HCT116 (cell line): Measurements from ENCODE around the gene SNCAIP. TPM values are rescaled to one million over a fixed set of nuclear protein-coding genes. Genes with fewer than 3 reads are reported as not detected.

ENCODE experiments used
- ATAC-seq: fragments of 200-7000 bp; cut with Tn5 transposase; 2 replicates; pipeline ENCODE4 v1.9.1; 2020; ENCODE audit warnings: mild to moderate bottlenecking, moderate library complexity
- BruUV-seq: library from RNA; stranded (reverse); fragments of 400-500 nt; replicated peaks from 2 replicates; lab custom pipeline; 2021; lab: Mats Ljungman, UMichigan
- CTCF ChIA-PET: fragments of 300-600 bp; sonication (Branson Sonifier 250); formaldehyde crosslinking; loops from one replicate; lab custom pipeline; 2021; ENCODE audit warnings: antibody characterized with exemption; lab: Charles Lee
- POLR2A ChIA-PET: fragments of 300-600, 350-600 bp; sonication (Branson Sonifier 250); formaldehyde crosslinking; loops from one replicate; lab custom pipeline; 2021; ENCODE audit warnings: antibody characterized with exemption; lab: Charles Lee
- RAD21 ChIA-PET, 2 experiments: fragments of 300-600 bp; sonication (Branson Sonifier 250); formaldehyde crosslinking; loops; one replicate each; lab custom pipeline; 2023; ENCODE audit warnings: low total read pairs in 2 of 2; ENCODE audit not compliant: uncharacterized antibody in 2 of 2, unreplicated experiment in 2 of 2, low non-redundant PET in 1 of 2; lab: Charles Lee
- DNase-seq: peaks from one replicate; pipeline ENCODE4 v3.0.0-alpha.2; 2010; ENCODE audit warnings: low read depth, low spot score
- H2AFZ ChIP-seq: fragments of 200-600 bp; shearing (Covaris generic), sonication (generic); 2 replicates; pipeline ENCODE4 v1.6.1; 2017; ENCODE audit warnings: low read depth, mixed run types, mixed read lengths, antibody characterized with exemption, low read length; ENCODE audit not compliant: poor library complexity, severe bottlenecking
- H3K27ac ChIP-seq: 2 replicates; pipeline ENCODE4 v1.5.1; 2012; ENCODE audit warnings: low read depth, low read length
- H3K27me3 ChIP-seq: fragments of 200-600 bp; sonication (generic); 2 replicates; pipeline ENCODE4 v1.6.1; 2016; ENCODE audit warnings: mixed run types, low read length, mixed read lengths; ENCODE audit not compliant: insufficient read depth
- H3K36me3 ChIP-seq, 2 experiments: fragments of 200-500 bp in 1 of 2; fragments of 200-600 bp in 1 of 2; sonication (Bioruptor generic) in 1 of 2; sonication (generic) in 1 of 2; 2 replicates each; pipeline versions ENCODE4 v1.5.1 to v1.6.1; 2014 to 2016; ENCODE audit warnings: low read length in 2 of 2, inconsistent platforms in 1 of 2, mixed read lengths in 1 of 2, mixed run types in 1 of 2; ENCODE audit not compliant: insufficient read depth in 2 of 2, control insufficient read depth in 1 of 2
- H3K4me1 ChIP-seq, 2 experiments: fragments of 200-600 bp in 1 of 2; sonication (generic) in 1 of 2; 2 replicates each; pipeline versions ENCODE4 v1.5.1 to v1.6.1; 2012 to 2017; ENCODE audit warnings: low read length in 2 of 2, inconsistent platforms in 1 of 2, mild to moderate bottlenecking in 1 of 2, mixed read lengths in 1 of 2, mixed run types in 1 of 2, moderate library complexity in 1 of 2; ENCODE audit not compliant: insufficient read depth in 2 of 2, control insufficient read depth in 1 of 2
- H3K4me2 ChIP-seq: fragments of 200-600 bp; sonication (generic); 2 replicates; pipeline ENCODE4 v1.6.1; 2017; ENCODE audit warnings: mixed run types, low read length, mixed read lengths
- H3K4me3 ChIP-seq, 2 experiments: fragments of 200-600 bp in 1 of 2; sonication (generic) in 1 of 2; replicated peaks in 1 of 2; 2 replicates each; pipeline ENCODE4 v1.5.1; 2011 to 2016; ENCODE audit warnings: low read length in 2 of 2, control low read depth in 1 of 2, low read depth in 1 of 2, mild to moderate bottlenecking in 1 of 2, mixed read lengths in 1 of 2, mixed run types in 1 of 2
- H3K79me2 ChIP-seq: fragments of 200-600 bp; sonication (generic); 2 replicates; pipeline ENCODE4 v1.6.1; 2017; ENCODE audit warnings: mild to moderate bottlenecking, mixed run types, low read length, moderate library complexity, mixed read lengths; ENCODE audit not compliant: insufficient read depth
- H3K9ac ChIP-seq: fragments of 200-600 bp; sonication (generic); 2 replicates; pipeline ENCODE4 v1.6.1; 2016; ENCODE audit warnings: low read length, mixed read lengths
- H3K9me2 ChIP-seq: fragments of 200-600 bp; sonication (generic), shearing (Covaris generic); 2 replicates; pipeline ENCODE4 v1.6.1; 2017; ENCODE audit warnings: mixed run types, mild to moderate bottlenecking, moderate library complexity; ENCODE audit not compliant: insufficient read depth
- H3K9me3 ChIP-seq, 2 experiments: fragments of 200-500 bp in 1 of 2; fragments of 200-600 bp in 1 of 2; sonication (Bioruptor generic) in 1 of 2; sonication (generic) in 1 of 2; 2 replicates each; pipeline ENCODE4 v1.6.1; 2014 to 2017; ENCODE audit warnings: low read length in 2 of 2, mixed read lengths in 2 of 2, inconsistent platforms in 1 of 2, low read depth in 1 of 2, mild to moderate bottlenecking in 1 of 2, mixed run types in 1 of 2, moderate library complexity in 1 of 2; ENCODE audit not compliant: control insufficient read depth in 1 of 2, insufficient read depth in 1 of 2
- H4K20me1 ChIP-seq: fragments of 200-600 bp; sonication (generic), shearing (Covaris generic); 2 replicates; pipeline ENCODE4 v1.6.1; 2017; ENCODE audit warnings: mixed run types, mild to moderate bottlenecking, moderate library complexity; ENCODE audit not compliant: insufficient read depth
- ATF3 ChIP-seq: IDR thresholded peaks from 2 replicates; pipeline ENCODE4 v1.6.1; 2012
- CTCF ChIP-seq, 3 experiments: fragments of 200-600 bp in 1 of 3; sonication (generic) in 1 of 3; IDR thresholded peaks in 2 of 3; conservative IDR thresholded peaks in 1 of 3; 2 replicates each; pipeline ENCODE4 v1.5.1; 2012 to 2017; ENCODE audit warnings: low read depth in 2 of 3, low read length in 2 of 3, antibody characterized with exemption in 1 of 3, borderline replicate concordance in 1 of 3, control low read depth in 1 of 3, mild to moderate bottlenecking in 1 of 3, mixed read lengths in 1 of 3, mixed run types in 1 of 3, moderate library complexity in 1 of 3; ENCODE audit not compliant: insufficient read depth in 1 of 3
- EGR1 ChIP-seq: IDR thresholded peaks from 2 replicates; pipeline ENCODE4 v1.6.1; 2012; ENCODE audit warnings: low read depth
- EZH2 ChIP-seq: fragments of 200-600 bp; sonication (generic); IDR thresholded peaks from 2 replicates; pipeline ENCODE4 v1.6.1; 2017; ENCODE audit warnings: antibody characterized with exemption, mixed run types
- MAX ChIP-seq: IDR thresholded peaks from 2 replicates; pipeline ENCODE4 v1.6.1; 2012
- RAD21 ChIP-seq: IDR thresholded peaks from 2 replicates; pipeline ENCODE4 v1.6.1; 2012; ENCODE audit warnings: low read depth, mild to moderate bottlenecking
- REST ChIP-seq: IDR thresholded peaks from 2 replicates; pipeline ENCODE4 v1.6.1; 2012; ENCODE audit warnings: low read depth
- SIN3A ChIP-seq: IDR thresholded peaks from 2 replicates; pipeline ENCODE4 v1.6.1; 2012; ENCODE audit warnings: low read depth
- SP1 ChIP-seq: IDR thresholded peaks from 2 replicates; pipeline ENCODE4 v1.6.1; 2012; ENCODE audit warnings: low read depth
- YY1 ChIP-seq: IDR thresholded peaks from 2 replicates; pipeline ENCODE4 v1.6.1; 2011; ENCODE audit warnings: low read length, low read depth, moderate library complexity, mild to moderate bottlenecking; ENCODE audit not compliant: insufficient replicate concordance; ENCODE audit errors: extremely low read depth
- intact Hi-C: fragments of 100-400 bp; cut with micrococcal nuclease; formaldehyde crosslinking; loops from 2 replicates; pipeline ENCODE4 v1.10.0; 2022
- total RNA-seq: library from RNA; stranded (reverse); gene quantifications from one replicate; pipeline ENCODE4 v1.2.1, GENCODE V29; 2021; ENCODE audit not compliant: unreplicated experiment

Gene SNCAIP
- total RNA-seq, 1 experiment from 2014 or later = not detected

- Histone ChIP-seq H3K27ac (no peak overlapping the region), H3K4me3 (no peak overlapping the region), H3K9ac (no peak overlapping the region), H3K9me3 (no peaks in the 10 kb centered on the region), H2AFZ (no peak overlapping the region), H4K20me1 (no peaks in the 10 kb centered on the region), H3K4me2 (no peak overlapping the region), H3K4me1 (no peaks in the 10 kb centered on the region), H3K79me2 (no peaks in the 10 kb centered on the region), H3K27me3 (no peaks in the 10 kb centered on the region)
- POLR2A ChIA-PET = no interaction called here
- ATAC-seq (no peak), DNase-seq (no peak)
- intact Hi-C loops = no loop called here
- BruUV-seq = no TSS peak
- RAD21 ChIA-PET = no interaction called here
- no peak for TF ChIP-seq SP1
- TF ChIP-seq YY1 = no peak
- TF ChIP-seq, all 23 proteins: peak for 0
- CTCF ChIA-PET = no interaction called here
- Histone ChIP-seq H3K9me2 (no peaks in the 10 kb centered on the region), H3K36me3 (no peaks in the 10 kb centered on the region)
Measured at GRCh38 chr5:122367456-122367855, 55.4 kb downstream of the SNCAIP start.

- H2AFZ ChIP-seq = no peak overlapping the region
- no peaks in the 10 kb centered on the region for H3K27me3 ChIP-seq
- DNase-seq = no peak
- H3K4me1 ChIP-seq = no peaks in the 10 kb centered on the region
- RAD21 ChIA-PET = no interaction called here
- H4K20me1 ChIP-seq = no peaks in the 10 kb centered on the region
- H3K4me3 ChIP-seq = no peak overlapping the region
- intact Hi-C loops = no loop called here
- BruUV-seq = no TSS peak
- no peaks in the 10 kb centered on the region for H3K79me2 ChIP-seq
- no peaks in the 10 kb centered on the region for H3K9me2 ChIP-seq
- no peak for ATAC-seq
- no peaks in the 10 kb centered on the region for H3K9me3 ChIP-seq
- CTCF ChIA-PET = no interaction called here
- no peak overlapping the region for H3K9ac ChIP-seq
- no peak overlapping the region for H3K27ac ChIP-seq
- POLR2A ChIA-PET = no interaction called here
- TF ChIP-seq EGR1 (no peak), ATF3 (no peak), RAD21 (no peak), MAX (no peak), YY1 (no peak), EZH2 (no peak), CTCF (IDR thresholded peaks at IDR 0.05 in 2 of 3, conservative IDR thresholded peaks at IDR 0.05 in 1 of 3; ENCODE audit: borderline replicate concordance in 1 of 3, insufficient read depth in 1 of 3, low read depth in 2 of 3, low read length in 2 of 3) (no peak), SIN3A (no peak), REST (no peak)
- no peaks in the 10 kb centered on the region for H3K36me3 ChIP-seq
- no peak overlapping the region for H3K4me2 ChIP-seq
Measured at GRCh38 chr5:122368510-122369251, 56.6 kb downstream of the SNCAIP start.
